HL-60/S4 treated with retinoic acid at 250 ng/mL for 4 days and 3 days (cell line): Measurements from ENCODE around the gene SERPINE1.
"Not testable (repeated sequence)": the region's sequence is repeated elsewhere in the genome, so short reads cannot be mapped to it uniquely, and the experiment has no call there.

Experiments
- in situ Hi-C: fragments of 300-500 bp; cut with MboI; formaldehyde crosslinking; loops from 2 replicates; pipeline ENCODE4 v1.7.0; 2022; ENCODE audit warnings: low sequenced_read_pairs

The SERPINE1 gene

GRCh38 chr7:101126651-101127459, at the start of gene SERPINE1:
Gene SERPINE1 (plus strand): TSS chr7:101127104. CDS start chr7:101128394, 1,290 bp downstream.
- in situ Hi-C loops, result no loop called here

- in situ Hi-C loops, result no loop called here
Measured at GRCh38 chr7:101077303-101078086, 49.4 kb upstream of the SERPINE1 start.

DNA sequence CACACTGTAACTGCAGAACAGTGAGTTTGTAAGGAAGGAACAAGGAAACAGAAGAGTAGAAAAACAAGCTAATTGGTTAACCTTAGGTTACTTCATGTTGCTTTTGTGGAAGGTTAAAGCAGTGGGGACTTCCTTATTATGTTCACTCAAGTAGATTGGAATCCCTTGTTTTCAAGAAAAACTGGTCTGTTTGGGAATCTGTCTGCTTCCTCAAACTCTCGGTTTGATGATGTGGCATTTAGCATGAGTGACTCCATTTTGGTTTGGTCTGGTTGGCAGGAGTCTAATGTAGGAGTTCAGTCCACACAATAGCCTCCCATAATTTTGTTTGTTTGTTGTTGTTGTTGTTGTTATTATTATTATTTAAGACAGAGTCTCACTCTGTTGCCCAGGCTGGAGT, 45.5 kb upstream of the SERPINE1 start:
- in situ Hi-C loops, result no loop called here

GRCh38 chr7:101084865-101085161, 42.1 kb upstream of the SERPINE1 start:
- in situ Hi-C loops, result no loop called here

DNA sequence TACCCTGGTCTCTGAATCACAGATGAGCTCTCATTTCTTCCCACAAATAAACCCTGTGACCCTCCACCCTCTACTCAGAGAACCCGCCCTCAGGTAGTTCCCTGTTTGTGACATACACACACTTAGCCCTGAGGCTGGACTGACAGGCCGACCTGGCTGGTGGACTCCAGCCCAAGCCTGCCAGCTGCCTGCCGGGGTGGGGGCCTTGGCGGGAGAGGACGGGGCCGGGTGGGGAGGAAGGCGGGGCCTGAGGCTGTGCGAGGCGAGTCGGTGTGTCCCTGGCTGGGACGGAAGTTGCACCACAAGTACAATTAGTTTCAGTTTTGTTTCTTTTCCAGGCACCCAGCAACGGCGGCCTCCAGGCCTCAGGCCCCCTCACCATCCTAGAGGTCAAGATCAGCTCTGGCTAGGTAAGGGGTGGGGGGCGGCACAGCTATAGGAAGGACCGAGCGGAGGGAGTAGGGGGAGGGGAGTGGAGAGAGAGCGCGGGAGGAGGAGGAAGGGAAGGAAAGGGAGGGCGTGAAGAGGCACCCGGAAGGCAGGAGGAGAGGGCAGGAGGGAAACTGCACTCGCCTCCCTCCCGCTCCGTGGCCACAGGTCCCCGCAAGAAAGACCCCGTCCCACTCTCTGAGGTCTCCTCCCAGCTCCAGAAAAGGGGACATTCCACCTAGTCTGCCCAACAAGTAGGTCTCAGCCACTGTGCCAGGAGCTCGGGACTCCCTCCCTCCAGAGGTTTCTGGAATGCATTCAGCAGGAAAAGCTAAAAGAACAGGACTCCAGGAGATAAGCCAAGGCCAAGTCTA, 41.5 kb upstream of the SERPINE1 start, which contains the start of gene TRIM56:
Gene TRIM56 (plus strand): TSS at position 320 of the 803 bp plus-strand sequence. CDS start 1,832 bp downstream, outside the sequence.
- in situ Hi-C loops, result no loop called here

- in situ Hi-C loops, result no loop called here
Measured at GRCh38 chr7:101087334-101088068, 39.4 kb upstream of the SERPINE1 start.

DNA sequence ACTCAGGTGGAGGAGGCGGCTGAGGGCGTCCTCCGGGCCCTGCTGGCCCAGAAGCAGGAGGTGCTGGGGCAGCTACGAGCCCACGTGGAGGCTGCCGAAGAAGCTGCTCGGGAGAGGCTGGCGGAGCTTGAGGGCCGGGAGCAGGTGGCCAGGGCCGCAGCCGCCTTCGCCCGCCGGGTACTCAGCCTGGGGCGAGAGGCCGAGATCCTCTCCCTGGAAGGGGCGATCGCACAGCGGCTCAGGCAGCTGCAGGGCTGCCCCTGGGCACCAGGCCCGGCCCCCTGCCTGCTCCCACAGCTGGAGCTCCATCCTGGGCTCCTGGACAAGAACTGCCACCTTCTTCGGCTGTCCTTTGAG, 38.9 kb upstream of the SERPINE1 start:
- in situ Hi-C loops, result no loop called here

DNA sequence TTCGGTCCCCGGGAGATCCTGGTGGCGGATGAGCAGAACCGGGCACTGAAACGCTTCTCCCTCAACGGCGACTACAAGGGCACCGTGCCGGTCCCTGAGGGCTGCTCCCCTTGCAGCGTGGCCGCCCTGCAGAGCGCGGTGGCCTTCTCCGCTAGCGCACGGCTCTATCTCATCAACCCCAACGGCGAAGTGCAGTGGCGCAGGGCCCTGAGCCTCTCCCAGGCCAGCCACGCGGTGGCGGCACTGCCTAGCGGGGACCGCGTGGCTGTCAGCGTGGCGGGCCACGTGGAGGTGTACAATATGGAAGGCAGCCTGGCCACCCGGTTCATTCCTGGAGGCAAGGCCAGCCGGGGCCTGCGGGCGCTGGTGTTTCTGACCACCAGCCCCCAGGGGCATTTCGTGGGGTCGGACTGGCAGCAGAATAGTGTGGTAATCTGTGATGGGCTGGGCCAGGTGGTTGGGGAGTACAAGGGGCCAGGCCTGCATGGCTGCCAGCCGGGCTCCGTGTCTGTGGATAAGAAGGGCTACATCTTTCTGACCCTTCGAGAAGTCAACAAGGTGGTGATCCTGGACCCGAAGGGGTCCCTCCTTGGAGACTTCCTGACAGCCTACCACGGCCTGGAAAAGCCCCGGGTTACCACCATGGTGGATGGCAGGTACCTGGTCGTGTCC, 37.9 kb upstream of the SERPINE1 start:
- in situ Hi-C loops, result no loop called here

DNA sequence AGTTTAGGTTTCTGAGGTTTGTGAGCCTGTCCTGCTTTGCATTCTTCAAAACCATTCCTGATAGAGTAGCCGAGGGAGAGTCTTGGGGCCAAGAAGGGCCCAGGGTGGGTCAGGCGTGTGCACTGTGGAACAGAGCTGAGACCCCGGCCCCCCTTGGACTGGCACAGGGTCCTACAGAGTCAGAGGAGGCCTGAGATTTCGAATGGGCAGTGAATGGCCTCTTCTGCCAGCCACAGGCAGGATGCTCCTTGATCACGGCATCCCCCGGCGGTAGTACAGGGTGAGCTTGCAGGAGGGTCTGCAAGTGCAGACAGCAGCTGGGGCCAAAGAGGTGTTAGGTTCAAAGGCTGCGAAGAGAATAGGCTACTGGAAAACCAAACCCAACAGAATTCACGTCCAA, 37.0 kb upstream of the SERPINE1 start:
- in situ Hi-C loops, result no loop called here

GRCh38 chr7:101092266-101092905, 34.5 kb upstream of the SERPINE1 start:
- in situ Hi-C loops, result not testable (repeated sequence)

- in situ Hi-C loops, result no loop called here
Measured at GRCh38 chr7:101093906-101094305, 33.0 kb upstream of the SERPINE1 start.

DNA sequence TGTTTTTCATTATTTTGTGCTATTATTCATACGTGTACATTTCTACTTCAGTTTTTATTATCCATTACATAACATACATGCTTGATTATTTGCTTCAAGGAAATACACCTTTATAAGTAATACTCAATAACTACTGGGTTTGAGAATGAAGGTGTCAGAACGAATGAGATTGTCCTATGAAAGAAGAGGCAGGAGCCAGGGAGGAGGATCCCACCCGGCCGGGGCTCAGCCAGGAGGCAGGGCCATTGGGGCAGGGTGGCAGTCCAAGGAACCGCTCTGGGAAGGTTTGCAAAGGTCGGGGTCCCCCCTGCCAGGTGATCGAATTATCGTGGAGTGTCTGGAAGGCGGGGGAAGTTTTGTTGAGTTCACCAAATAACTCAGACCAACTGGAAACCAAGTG, 32.5 kb upstream of the SERPINE1 start:
- in situ Hi-C loops, result no loop called here

GRCh38 chr7:101094791-101095375, 32.0 kb upstream of the SERPINE1 start:
- in situ Hi-C loops, result no loop called here

DNA sequence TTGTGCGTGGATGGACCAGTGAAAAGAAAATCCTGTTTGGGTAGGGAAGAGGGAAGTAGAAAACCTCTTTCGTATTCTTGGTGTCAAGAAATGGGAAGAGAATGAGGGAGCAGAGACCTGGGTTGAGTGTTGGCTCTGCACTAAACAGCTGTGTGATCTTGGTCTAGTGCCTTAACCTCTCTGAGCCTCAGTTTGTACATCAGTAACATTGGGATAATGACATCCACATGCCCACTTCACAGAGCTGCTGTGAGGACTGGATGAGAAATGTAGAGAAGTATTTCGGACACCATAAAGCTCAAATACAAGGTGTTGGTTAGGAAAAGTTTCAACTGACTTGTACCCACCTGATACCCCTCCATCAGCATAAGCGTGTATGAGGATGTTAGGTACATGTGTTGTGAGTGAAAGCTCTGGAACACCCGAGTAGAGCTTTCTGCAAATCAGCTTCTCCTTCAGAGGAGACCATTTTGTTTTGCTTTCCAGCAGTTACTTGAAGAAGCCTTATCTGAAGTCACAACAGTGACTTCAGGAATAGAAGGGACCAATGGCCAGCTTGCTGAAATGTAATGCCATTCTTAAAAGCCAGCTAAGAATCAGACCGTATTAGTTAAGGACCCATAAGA, 30.5 kb upstream of the SERPINE1 start:
- in situ Hi-C loops, result no loop called here

DNA sequence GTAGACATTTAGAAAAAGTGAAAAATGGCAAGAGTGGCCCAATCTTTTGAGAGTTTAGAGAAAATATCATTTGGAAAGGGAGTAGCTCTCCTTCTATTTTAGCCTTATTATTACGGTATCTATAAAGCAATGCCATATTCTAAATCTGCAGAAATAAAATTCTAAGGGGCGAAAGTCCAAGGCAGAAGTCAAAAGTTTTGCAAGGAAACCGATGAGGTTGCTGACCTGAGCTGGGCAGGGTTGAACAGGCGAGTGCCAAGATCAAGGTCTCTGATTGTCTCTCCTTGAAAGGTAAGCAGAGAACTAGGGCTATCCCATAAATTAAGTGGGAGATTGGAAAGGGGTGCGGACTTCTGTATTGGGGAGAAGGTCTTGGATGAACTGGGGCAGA, 30.0 kb upstream of the SERPINE1 start:
- in situ Hi-C loops, result no loop called here

DNA sequence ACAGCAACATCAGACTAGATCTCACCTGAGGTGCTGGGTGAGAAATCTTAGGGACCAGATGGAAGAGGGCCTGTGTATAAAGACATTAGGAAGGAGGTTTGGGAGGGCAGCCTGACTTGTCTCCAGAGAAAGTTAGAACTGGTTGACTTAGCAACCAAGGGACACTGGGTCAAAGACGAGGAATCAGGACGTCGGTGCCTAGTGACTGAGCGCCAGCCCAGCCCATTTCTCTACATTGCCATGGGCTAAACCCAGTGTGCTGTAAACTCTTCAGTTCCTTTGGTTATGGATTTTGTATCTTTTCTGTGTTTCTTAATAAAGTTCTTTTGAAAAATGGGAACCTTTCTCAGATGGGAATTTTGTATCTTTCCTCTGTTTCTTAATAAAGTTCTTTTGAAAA, 29.3 kb upstream of the SERPINE1 start:
- in situ Hi-C loops, result no loop called here

GRCh38 chr7:101099969-101100781, 26.7 kb upstream of the SERPINE1 start:
- in situ Hi-C loops, result no loop called here
